Measurements from ENCODE around the gene TRDMT1.

DNA sequence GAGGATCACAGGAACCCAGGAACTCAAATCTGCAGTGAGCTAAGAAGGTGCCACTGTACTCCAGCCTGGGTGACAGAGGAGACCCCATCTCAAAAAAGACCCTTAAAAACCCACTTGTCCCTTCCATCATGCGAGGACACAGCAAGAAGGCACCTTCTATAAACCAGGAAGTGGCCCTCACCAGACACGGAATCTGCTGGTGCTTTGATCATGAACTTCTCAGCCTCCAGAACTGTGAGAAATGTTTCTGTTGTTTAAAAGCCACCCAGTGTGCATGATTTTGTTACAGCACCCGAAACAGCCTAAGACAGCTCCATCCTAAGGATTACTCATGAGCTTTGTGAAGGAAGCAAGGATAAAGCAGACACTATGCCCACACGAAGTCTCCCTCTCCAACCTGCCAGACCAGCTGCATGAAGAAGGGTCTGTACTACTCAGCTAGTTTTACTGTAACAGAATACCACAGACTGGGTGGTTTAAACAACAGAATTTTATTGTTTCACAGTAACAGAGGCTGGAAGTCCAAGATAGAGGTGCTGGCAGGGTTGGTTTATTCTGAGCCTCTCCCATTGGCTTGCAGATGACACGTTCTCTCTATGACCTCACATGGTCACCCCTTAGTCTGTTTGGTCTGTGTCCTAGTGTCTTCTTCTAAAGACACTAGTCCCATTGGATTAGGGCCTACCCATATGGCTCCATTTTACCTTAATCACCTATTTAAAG, 40.3 kb upstream of the TRDMT1 start:
- TF ChIP-seq, protein P1, sequence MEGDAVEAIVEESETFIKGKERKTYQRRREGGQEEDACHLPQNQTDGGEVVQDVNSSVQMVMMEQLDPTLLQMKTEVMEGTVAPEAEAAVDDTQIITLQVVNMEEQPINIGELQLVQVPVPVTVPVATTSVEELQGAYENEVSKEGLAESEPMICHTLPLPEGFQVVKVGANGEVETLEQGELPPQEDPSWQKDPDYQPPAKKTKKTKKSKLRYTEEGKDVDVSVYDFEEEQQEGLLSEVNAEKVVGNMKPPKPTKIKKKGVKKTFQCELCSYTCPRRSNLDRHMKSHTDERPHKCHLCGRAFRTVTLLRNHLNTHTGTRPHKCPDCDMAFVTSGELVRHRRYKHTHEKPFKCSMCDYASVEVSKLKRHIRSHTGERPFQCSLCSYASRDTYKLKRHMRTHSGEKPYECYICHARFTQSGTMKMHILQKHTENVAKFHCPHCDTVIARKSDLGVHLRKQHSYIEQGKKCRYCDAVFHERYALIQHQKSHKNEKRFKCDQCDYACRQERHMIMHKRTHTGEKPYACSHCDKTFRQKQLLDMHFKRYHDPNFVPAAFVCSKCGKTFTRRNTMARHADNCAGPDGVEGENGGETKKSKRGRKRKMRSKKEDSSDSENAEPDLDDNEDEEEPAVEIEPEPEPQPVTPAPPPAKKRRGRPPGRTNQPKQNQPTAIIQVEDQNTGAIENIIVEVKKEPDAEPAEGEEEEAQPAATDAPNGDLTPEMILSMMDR (IDR thresholded peaks at IDR 0.05) = no peak
- no peak for TF ChIP-seq POLR2A (IDR thresholded peaks at IDR 0.05)

Measured in adrenal gland (tissue), 5 donors.